Progenitor cell of endocrine pancreas (in vitro differentiated cells): ENCODE data around the gene POP7. TPM values are rescaled to one million over a fixed set of nuclear protein-coding genes. Genes with fewer than 3 reads are reported as not detected.
"Not testable (repeated sequence)": the region's sequence is repeated elsewhere in the genome, so short reads cannot be mapped to it uniquely, and the experiment has no call there.

Experiments used
- DNase-seq: peaks from one replicate; pipeline ENCODE4 v3.0.0; 2021; ENCODE audit warnings: low spot score; ENCODE audit not compliant: unreplicated experiment
- H3K27ac Mint-ChIP-seq: 2 replicates; pipeline ENCODE4 v1.8.0; 2021; ENCODE audit warnings: mild to moderate bottlenecking, moderate library complexity, mixed read lengths
- H3K27me3 Mint-ChIP-seq: 2 replicates; pipeline ENCODE4 v1.8.0; 2021; ENCODE audit warnings: mixed read lengths
- H3K36me3 Mint-ChIP-seq: 2 replicates; pipeline ENCODE4 v1.8.0; 2022; ENCODE audit warnings: mixed read lengths; ENCODE audit not compliant: insufficient read depth
- H3K4me1 Mint-ChIP-seq: 2 replicates; pipeline ENCODE4 v1.8.0; 2021; ENCODE audit warnings: low read depth, mixed read lengths
- H3K4me3 Mint-ChIP-seq: 2 replicates; pipeline ENCODE4 v1.8.0; 2021; ENCODE audit warnings: low read depth, mild to moderate bottlenecking, moderate library complexity, mixed read lengths
- H3K9me3 Mint-ChIP-seq: 2 replicates; pipeline ENCODE4 v1.8.0; 2021; ENCODE audit warnings: low read depth, mixed read lengths
- CTCF ChIP-seq: fragments of 200-600 bp; sonication (generic); IDR thresholded peaks from one replicate; pipeline ENCODE4 v1.5.0; 2021; ENCODE audit warnings: antibody characterized with exemption, mild to moderate bottlenecking; ENCODE audit not compliant: unreplicated experiment
- total RNA-seq: library from RNA; stranded (reverse); gene quantifications from 2 replicates; pipeline ENCODE4 v1.2.1, GENCODE V29; 2021

POP7 gene
- total RNA-seq, 1 donor from 2014 or later: 33.7 TPM

- no peak for TF ChIP-seq CTCF
- peaks cover 14% of the 10 kb centered on the region for H3K9me3 Mint-ChIP-seq
Measured at GRCh38 chr7:100714725-100715124, 8.8 kb downstream of the POP7 start.

GRCh38 chr7:100717073-100717472 lies 11.2 kb downstream of the POP7 start:
- Mint-ChIP-seq H3K27me3 (peaks cover 40% of the 10 kb centered on the region), H3K9me3 (peaks cover 14% of the 10 kb centered on the region)
- not testable (repeated sequence) for H3K27ac Mint-ChIP-seq, H3K4me1 Mint-ChIP-seq, DNase-seq, H3K36me3 Mint-ChIP-seq, H3K4me3 Mint-ChIP-seq

More at GRCh38 chr7:100714725-100715124, 8.8 kb downstream of the POP7 start:
- Mint-ChIP-seq H3K27ac (no peak overlapping the region), H3K36me3 (peaks cover 7% of the 10 kb centered on the region), H3K4me1 (no peaks in the 10 kb centered on the region), H3K27me3 (peaks cover 21% of the 10 kb centered on the region), H3K4me3 (no peak overlapping the region)
- DNase-seq: no peak

- peaks cover 7% of the 10 kb centered on the region for H3K36me3 Mint-ChIP-seq
- DNase-seq: no peak
- H3K9me3 Mint-ChIP-seq: peaks cover 14% of the 10 kb centered on the region
- H3K27ac Mint-ChIP-seq: no peak overlapping the region
- H3K4me3 Mint-ChIP-seq: peak overlapping the region; percentile 16
- peaks cover 57% of the 10 kb centered on the region for H3K27me3 Mint-ChIP-seq
- H3K4me1 Mint-ChIP-seq: peaks cover 2% of the 10 kb centered on the region
- TF ChIP-seq CTCF: no peak
Measured at GRCh38 chr7:100719523-100720278, 13.8 kb downstream of the POP7 start.

GRCh38 chr7:100720279-100720670 lies 14.4 kb downstream of the POP7 start, which contains the start of gene EPO:
TSS of gene EPO (plus strand) at chr7:100720468. CDS start at chr7:100720981, 513 bp downstream.
- H3K4me1 Mint-ChIP-seq: peaks cover 2% of the 10 kb centered on the region

GRCh38 chr7:100720671-100721504 lies 15.0 kb downstream of the POP7 start:
- peak overlapping the region; percentile 50 for H3K4me3 Mint-ChIP-seq
- H3K27me3 Mint-ChIP-seq: peaks cover 57% of the 10 kb centered on the region
- H3K27ac Mint-ChIP-seq: no peak overlapping the region
- no peak for TF ChIP-seq CTCF
- DNase-seq: no peak
- peaks cover 2% of the 10 kb centered on the region for H3K4me1 Mint-ChIP-seq
- H3K9me3 Mint-ChIP-seq: peaks cover 14% of the 10 kb centered on the region
- H3K36me3 Mint-ChIP-seq: peaks cover 7% of the 10 kb centered on the region

More at GRCh38 chr7:100720279-100720670, 14.4 kb downstream of the POP7 start, which contains the start of gene EPO:
- Mint-ChIP-seq H3K27me3 (peaks cover 59% of the 10 kb centered on the region), H3K4me3 (peak within 1 kb of the TSS; percentile 50), H3K9me3 (peaks cover 14% of the 10 kb centered on the region), H3K36me3 (peaks cover 7% of the 10 kb centered on the region), H3K27ac (no peak within 1 kb of the TSS)
- no peak for DNase-seq
- TF ChIP-seq CTCF: no peak
